ENCODE data around the gene PMEPA1.

PMEPA1 gene

GRCh38 chr20:57598491-57598890, 111.3 kb downstream of the PMEPA1 start:
- 87% methylated on average over 5 of the region's 5 CpGs for WGBS, 2 experiments
- no peaks in the 10 kb centered on the region for H3K36me3 ChIP-seq (ENCODE audit: control insufficient read depth, insufficient read depth, low read length)
- no peak overlapping the region for H3K27ac ChIP-seq (ENCODE audit: insufficient read depth, low read depth, low read length, poor library complexity, severe bottlenecking)
- H3K4me3 ChIP-seq (ENCODE audit: insufficient read depth, low read depth, low read length) = no peak overlapping the region
- H3K27me3 ChIP-seq (ENCODE audit: control insufficient read depth, insufficient read depth, low read length, poor library complexity, severe bottlenecking) = no peaks in the 10 kb centered on the region
- H3K9me3 ChIP-seq (ENCODE audit: control insufficient read depth, low read length) = no peaks in the 10 kb centered on the region
- H3K4me1 ChIP-seq (ENCODE audit: control insufficient read depth, insufficient read depth, low read length) = peaks cover 13% of the 10 kb centered on the region
